Liver (tissue), 9 donors: ENCODE measurements around the gene LRFN5. TPM values are rescaled to one million over a fixed set of nuclear protein-coding genes. Genes with fewer than 3 reads are reported as not detected.

Experiments used
- DNase-seq: peaks from one replicate; pipeline ENCODE4 v3.0.0-alpha.2; 2017; ENCODE audit warnings: low spot score
- H3K27ac ChIP-seq, 2 donors: one replicate each; pipeline ENCODE4 v1.7.0; 2013; ENCODE audit warnings: inconsistent platforms in 2 of 2, low read length in 2 of 2, control low read depth in 1 of 2, low read depth in 1 of 2, mild to moderate bottlenecking in 1 of 2
- H3K27me3 ChIP-seq, 4 donors: one replicate each; pipeline versions ENCODE4 v1.6.1 to v1.7.0; 2013; ENCODE audit warnings: low read length in 3 of 4, inconsistent platforms in 1 of 4, mild to moderate bottlenecking in 1 of 4, moderate library complexity in 1 of 4; ENCODE audit not compliant: control insufficient read depth in 4 of 4, insufficient read depth in 4 of 4
- H3K36me3 ChIP-seq, 4 donors: one replicate each; pipeline versions ENCODE4 v1.6.1 to v1.7.0; 2013; ENCODE audit warnings: low read length in 3 of 4, mild to moderate bottlenecking in 3 of 4, low read depth in 1 of 4, moderate library complexity in 1 of 4; ENCODE audit not compliant: control insufficient read depth in 4 of 4, insufficient read depth in 3 of 4
- H3K4me1 ChIP-seq, 4 donors: one replicate each; pipeline versions ENCODE4 v1.6.1 to v1.7.0; 2013; ENCODE audit warnings: low read length in 3 of 4, mild to moderate bottlenecking in 3 of 4, moderate library complexity in 1 of 4; ENCODE audit not compliant: control insufficient read depth in 4 of 4, insufficient read depth in 4 of 4
- H3K4me3 ChIP-seq, 3 donors: one replicate each; pipeline versions ENCODE4 v1.6.1 to v1.7.0; 2013; ENCODE audit warnings: low read length in 3 of 3, control low read depth in 1 of 3, low read depth in 1 of 3, mild to moderate bottlenecking in 1 of 3
- H3K9ac ChIP-seq, 2 donors: one replicate each; pipeline ENCODE4 v1.7.0; 2013; ENCODE audit warnings: low read length in 2 of 2, mild to moderate bottlenecking in 2 of 2, moderate library complexity in 2 of 2, control low read depth in 1 of 2, low read depth in 1 of 2
- H3K9me3 ChIP-seq, 4 donors: one replicate each; pipeline versions ENCODE4 v1.6.1 to v1.7.0; 2013; ENCODE audit warnings: low read length in 3 of 4; ENCODE audit not compliant: control insufficient read depth in 4 of 4
- ATF3 ChIP-seq: IDR thresholded peaks from 2 replicates; pipeline ENCODE4 v1.6.1; 2016; ENCODE audit warnings: antibody characterized with exemption
- CTCF ChIP-seq: fragments of 150-350 bp; IDR thresholded peaks from 2 replicates; pipeline ENCODE4 v1.5.1; 2017; ENCODE audit warnings: improper control_type of control experiment, low read depth, low read length; ENCODE audit not compliant: missing input control
- FOXA2 ChIP-seq: IDR thresholded peaks from 2 replicates; pipeline ENCODE4 v1.6.1; 2016; ENCODE audit warnings: antibody characterized with exemption
- GABPA ChIP-seq, 2 donors: IDR thresholded peaks in 1 of 2; conservative IDR thresholded peaks in 1 of 2; 2 replicates each; pipeline ENCODE4 v1.6.1; 2016; ENCODE audit warnings: antibody characterized with exemption in 2 of 2, mild to moderate bottlenecking in 1 of 2, moderate library complexity in 1 of 2
- HNF4G ChIP-seq: IDR thresholded peaks from 2 replicates; pipeline ENCODE4 v1.6.1; 2016; ENCODE audit warnings: antibody characterized with exemption
- JUND ChIP-seq, 2 donors: IDR thresholded peaks; 2 replicates each; pipeline ENCODE4 v1.6.1; 2016; ENCODE audit warnings: antibody characterized with exemption in 2 of 2
- MAX ChIP-seq: IDR thresholded peaks from 2 replicates; pipeline ENCODE4 v1.6.1; 2016; ENCODE audit warnings: antibody characterized with exemption
- NR2F2 ChIP-seq: IDR thresholded peaks from 2 replicates; pipeline ENCODE4 v1.6.1; 2016; ENCODE audit warnings: antibody characterized with exemption
- RAD21 ChIP-seq, 2 donors: IDR thresholded peaks; 2 replicates each; pipeline ENCODE4 v1.6.1; 2016; ENCODE audit warnings: antibody characterized with exemption in 2 of 2, mild to moderate bottlenecking in 2 of 2
- REST ChIP-seq: IDR thresholded peaks from 2 replicates; pipeline ENCODE4 v1.6.1; 2016; ENCODE audit warnings: antibody characterized with exemption, mild to moderate bottlenecking
- RXRA ChIP-seq, 2 donors: IDR thresholded peaks; 2 replicates each; pipeline ENCODE4 v1.6.1; 2017 to 2018; ENCODE audit warnings: antibody characterized with exemption in 2 of 2, mild to moderate bottlenecking in 1 of 2
- SP1 ChIP-seq: IDR thresholded peaks from 2 replicates; pipeline ENCODE4 v1.6.1; 2018; ENCODE audit warnings: antibody characterized with exemption, mild to moderate bottlenecking
- TAF1 ChIP-seq: conservative IDR thresholded peaks from 2 replicates; pipeline ENCODE4 v1.6.1; 2016; ENCODE audit warnings: antibody characterized with exemption, mild to moderate bottlenecking
- YY1 ChIP-seq: IDR thresholded peaks from 2 replicates; pipeline ENCODE4 v1.6.1; 2016; ENCODE audit warnings: antibody characterized with exemption, mild to moderate bottlenecking
- ZBTB33 ChIP-seq: IDR thresholded peaks from 2 replicates; pipeline ENCODE4 v1.6.1; 2016; ENCODE audit warnings: antibody characterized with exemption
- WGBS: extraction: QIAGEN DNeasy Blood & Tissue Kit; methylation state at CpG from one replicate; pipeline ENCODE4 v1.1.7; 2013; 5-methylcytosine and 5-hydroxymethylcytosine counted together
- polyA plus RNA-seq, 2 donors: library from polyadenylated mRNA; stranded (reverse) in 1 of 2; unstranded in 1 of 2; fragments of 200-250 nt in 1 of 2; fragments of >200 nt in 1 of 2; fragmentation: Nextera tagmentation in 1 of 2; extraction: Ambion mirVana in 1 of 2; gene quantifications; one replicate each; pipeline versions ENCODE4 v1.2.1 to v1.2.3, GENCODE V29; 2013 to 2015
- total RNA-seq, 2 donors: library from RNA; depleted of rRNA; stranded (reverse); fragments of >200 nt; gene quantifications; one replicate each; pipeline ENCODE4 v1.2.3, GENCODE V29; 2014
- donor health status: healthy.
- donor health status: healthy.
- donor health status: healthy.
- donor health status: healthy.
- donor health status: healthy.

LRFN5 gene
- total and polyA plus RNA-seq, 4 donors: 0.07 to 0.23 (median 0.08) TPM; not detected in 1

GRCh38 chr14:41663473-41663850, 56.8 kb downstream of the LRFN5 start:
- Histone ChIP-seq H3K27me3 (no peaks in the 10 kb centered on the region), H3K9me3 (no peaks in the 10 kb centered on the region), H3K9ac (no peak overlapping the region), H3K4me3 (no peak overlapping the region), H3K27ac (no peak overlapping the region), H3K4me1 (no peaks in the 10 kb centered on the region), H3K36me3 (no peaks in the 10 kb centered on the region)
- DNase-seq: no peak
- TF ChIP-seq HNF4G: no peak
- WGBS: 70% methylated on average over 2 of the region's 2 CpGs

- H3K27ac ChIP-seq: no peak overlapping the region
- DNase-seq: no peak
- TF ChIP-seq RXRA (IDR thresholded peaks at IDR 0.05) (no peak), REST (no peak), JUND (IDR thresholded peaks at IDR 0.05) (no peak), CTCF (no peak), MAX (no peak), RAD21 (IDR thresholded peaks at IDR 0.05) (no peak), HNF4G (no peak), SP1 (no peak), TAF1 (no peak), NR2F2 (no peak), GABPA (IDR thresholded peaks at IDR 0.05 in 1 of 2, conservative IDR thresholded peaks at IDR 0.05 in 1 of 2) (no peak)
- no peak overlapping the region for H3K4me3 ChIP-seq
- H3K9me3 ChIP-seq: no peaks in the 10 kb centered on the region
- no peaks in the 10 kb centered on the region for H3K27me3 ChIP-seq
- 66% methylated on average over 2 of the region's 2 CpGs for WGBS
- H3K4me1 ChIP-seq: no peaks in the 10 kb centered on the region
- H3K9ac ChIP-seq: no peak overlapping the region
- H3K36me3 ChIP-seq: no peaks in the 10 kb centered on the region
Observed at GRCh38 chr14:41666301-41666700, 59.6 kb downstream of the LRFN5 start.

- H3K4me3 ChIP-seq: no peak overlapping the region
- no peak for TF ChIP-seq REST
- no peak for TF ChIP-seq FOXA2
- no peak for TF ChIP-seq YY1
- TF ChIP-seq SP1: no peak
- no peak for TF ChIP-seq ZBTB33
- TF ChIP-seq ATF3: no peak
- no peak for TF ChIP-seq NR2F2
- no peak overlapping the region for H3K9ac ChIP-seq
- H3K9me3 ChIP-seq: no peaks in the 10 kb centered on the region
- H3K27me3 ChIP-seq: no peaks in the 10 kb centered on the region
- H3K4me1 ChIP-seq: no peaks in the 10 kb centered on the region
- WGBS: 77% methylated on average over 1 of the region's 1 CpG
- H3K36me3 ChIP-seq: no peaks in the 10 kb centered on the region
- H3K27ac ChIP-seq: no peak overlapping the region
- no peak for DNase-seq
Observed at GRCh38 chr14:41668356-41668755, 61.7 kb downstream of the LRFN5 start.
